ENCODE data around the gene DMTF1. TPM values are rescaled to one million over a fixed set of nuclear protein-coding genes. Genes with fewer than 3 reads are reported as not detected.
"Not testable (repeated sequence)": the region's sequence is repeated elsewhere in the genome, so short reads cannot be mapped to it uniquely, and the experiment has no call there.

The DMTF1 gene
- polyA plus RNA-seq, 1 donor = 151 TPM

- DNase-seq = no peak
- Histone ChIP-seq H3K27me3 (ENCODE audit: control insufficient read depth, insufficient read depth, low read length) (no peaks in the 10 kb centered on the region), H3K36me3 (ENCODE audit: control insufficient read depth, insufficient read depth, low read length) (peaks cover 72% of the 10 kb centered on the region), H3K27ac (ENCODE audit: low read length) (no peak overlapping the region), H3K4me1 (ENCODE audit: control insufficient read depth, insufficient read depth, low read length) (no peaks in the 10 kb centered on the region), H3K4me3 (ENCODE audit: low read length) (no peak overlapping the region), H3K9me3 (ENCODE audit: control insufficient read depth, low read depth, low read length) (no peaks in the 10 kb centered on the region)
- WGBS (ENCODE audit: insufficient coverage, low lambda C conversion rate) = no CpG with 5 or more reads among the region's 2 CpGs
Measured at GRCh38 chr7:87188930-87189329, 36.7 kb downstream of the DMTF1 start.

DNA sequence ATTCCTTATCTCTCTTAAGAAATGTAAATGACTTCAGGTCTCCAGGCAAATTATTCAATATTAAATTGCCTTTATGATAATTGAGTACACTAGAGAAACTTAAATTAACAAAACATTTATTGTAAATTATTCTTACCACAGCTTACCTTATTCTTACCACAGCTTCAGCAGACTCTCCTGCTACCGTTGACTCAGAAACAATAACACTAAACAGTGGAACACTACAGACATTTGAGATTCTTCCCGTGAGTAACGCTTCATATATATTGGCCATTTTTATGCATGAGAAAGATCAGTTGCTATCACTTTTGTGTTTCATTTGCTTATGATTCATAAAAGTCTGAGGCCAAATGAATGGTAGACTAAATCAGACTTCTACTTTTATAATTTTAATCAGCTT is 38.5 kb downstream of the DMTF1 start:
- Histone ChIP-seq H3K27me3 (ENCODE audit: control insufficient read depth, insufficient read depth, low read length) (no peaks in the 10 kb centered on the region), H3K4me1 (ENCODE audit: control insufficient read depth, insufficient read depth, low read length) (no peaks in the 10 kb centered on the region), H3K36me3 (ENCODE audit: control insufficient read depth, insufficient read depth, low read length) (peaks cover 70% of the 10 kb centered on the region), H3K27ac (ENCODE audit: low read length) (no peak overlapping the region), H3K4me3 (ENCODE audit: low read length) (no peak overlapping the region), H3K9me3 (ENCODE audit: control insufficient read depth, low read depth, low read length) (no peaks in the 10 kb centered on the region)
- DNase-seq = no peak
- no CpG with 5 or more reads among the region's 3 CpGs for WGBS (ENCODE audit: insufficient coverage, low lambda C conversion rate)

DNA sequence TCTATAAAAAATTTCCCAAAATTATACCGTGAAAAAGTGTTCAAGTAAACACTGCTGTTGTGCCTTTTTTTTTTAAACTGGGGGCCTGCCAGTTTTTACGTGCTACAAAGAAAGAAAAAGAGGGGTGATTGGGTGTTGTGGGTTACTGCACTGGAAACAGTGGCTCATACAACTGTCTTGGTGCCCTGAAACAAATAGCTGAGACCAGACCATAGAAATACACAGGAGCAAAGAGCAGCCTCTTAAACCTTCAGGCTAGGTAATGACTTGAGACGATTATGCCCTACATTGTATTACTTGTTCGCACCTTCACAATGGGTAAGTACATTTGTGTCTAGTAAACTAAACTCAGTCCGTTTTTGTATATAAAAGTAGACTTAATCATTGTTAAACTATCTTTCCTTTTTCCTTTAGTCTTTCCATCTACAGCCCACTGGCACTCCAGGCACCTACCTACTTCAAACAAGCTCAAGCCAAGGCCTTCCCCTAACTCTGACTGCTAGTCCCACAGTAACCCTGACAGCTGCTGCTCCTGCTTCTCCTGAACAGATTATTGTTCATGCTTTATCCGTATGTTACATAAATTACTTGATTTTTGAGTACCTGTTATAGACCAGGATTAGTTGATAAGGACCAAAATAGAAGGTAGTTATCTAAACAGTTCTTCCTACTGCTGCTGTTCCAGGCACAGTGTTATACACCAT is 40.7 kb downstream of the DMTF1 start:
- Histone ChIP-seq H3K27ac (ENCODE audit: low read length) (no peak overlapping the region), H3K36me3 (ENCODE audit: control insufficient read depth, insufficient read depth, low read length) (peaks cover 69% of the 10 kb centered on the region), H3K4me1 (ENCODE audit: control insufficient read depth, insufficient read depth, low read length) (no peaks in the 10 kb centered on the region), H3K9me3 (ENCODE audit: control insufficient read depth, low read depth, low read length) (no peaks in the 10 kb centered on the region), H3K4me3 (ENCODE audit: low read length) (no peak overlapping the region), H3K27me3 (ENCODE audit: control insufficient read depth, insufficient read depth, low read length) (no peaks in the 10 kb centered on the region)
- no peak for DNase-seq
- 100% methylated on average over 2 of the region's 6 CpGs for WGBS (ENCODE audit: insufficient coverage, low lambda C conversion rate)

DNA sequence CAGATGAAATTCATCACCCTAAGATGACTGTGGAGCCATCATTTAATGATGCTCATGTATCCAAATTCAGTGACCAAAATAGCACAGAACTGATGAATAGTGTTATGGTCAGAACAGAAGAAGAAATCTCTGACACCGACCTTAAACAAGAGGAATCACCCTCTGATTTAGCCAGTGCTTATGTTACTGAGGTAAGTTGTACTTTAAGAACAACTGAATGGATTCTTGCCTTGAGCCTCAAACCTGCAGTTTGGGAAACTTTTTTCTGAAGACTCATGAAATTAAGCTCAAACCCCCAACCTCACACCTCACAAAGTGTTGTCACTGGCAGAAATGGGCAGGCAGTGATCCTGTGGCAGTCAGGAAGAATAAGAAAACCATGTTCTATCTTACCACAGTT is 41.7 kb downstream of the DMTF1 start:
- Histone ChIP-seq H3K36me3 (ENCODE audit: control insufficient read depth, insufficient read depth, low read length) (peaks cover 62% of the 10 kb centered on the region), H3K27me3 (ENCODE audit: control insufficient read depth, insufficient read depth, low read length) (no peaks in the 10 kb centered on the region), H3K27ac (ENCODE audit: low read length) (no peak overlapping the region), H3K9me3 (ENCODE audit: control insufficient read depth, low read depth, low read length) (no peaks in the 10 kb centered on the region), H3K4me1 (ENCODE audit: control insufficient read depth, insufficient read depth, low read length) (no peaks in the 10 kb centered on the region), H3K4me3 (ENCODE audit: low read length) (no peak overlapping the region)
- no CpG with 5 or more reads among the region's 1 CpG for WGBS (ENCODE audit: insufficient coverage, low lambda C conversion rate)
- DNase-seq = no peak

GRCh38 chr7:87199241-87199640 is 47.0 kb downstream of the DMTF1 start:
- H3K9me3 ChIP-seq (ENCODE audit: control insufficient read depth, low read depth, low read length) = no peaks in the 10 kb centered on the region
- no peak overlapping the region for H3K27ac ChIP-seq (ENCODE audit: low read length)
- H3K27me3 ChIP-seq (ENCODE audit: control insufficient read depth, insufficient read depth, low read length) = no peaks in the 10 kb centered on the region
- no peak overlapping the region for H3K4me3 ChIP-seq (ENCODE audit: low read length)
- no CpG with 5 or more reads among the region's 1 CpG for WGBS (ENCODE audit: insufficient coverage, low lambda C conversion rate)
- no peaks in the 10 kb centered on the region for H3K4me1 ChIP-seq (ENCODE audit: control insufficient read depth, insufficient read depth, low read length)
- peaks cover 35% of the 10 kb centered on the region for H3K36me3 ChIP-seq (ENCODE audit: control insufficient read depth, insufficient read depth, low read length)
- no peak for DNase-seq

DNA sequence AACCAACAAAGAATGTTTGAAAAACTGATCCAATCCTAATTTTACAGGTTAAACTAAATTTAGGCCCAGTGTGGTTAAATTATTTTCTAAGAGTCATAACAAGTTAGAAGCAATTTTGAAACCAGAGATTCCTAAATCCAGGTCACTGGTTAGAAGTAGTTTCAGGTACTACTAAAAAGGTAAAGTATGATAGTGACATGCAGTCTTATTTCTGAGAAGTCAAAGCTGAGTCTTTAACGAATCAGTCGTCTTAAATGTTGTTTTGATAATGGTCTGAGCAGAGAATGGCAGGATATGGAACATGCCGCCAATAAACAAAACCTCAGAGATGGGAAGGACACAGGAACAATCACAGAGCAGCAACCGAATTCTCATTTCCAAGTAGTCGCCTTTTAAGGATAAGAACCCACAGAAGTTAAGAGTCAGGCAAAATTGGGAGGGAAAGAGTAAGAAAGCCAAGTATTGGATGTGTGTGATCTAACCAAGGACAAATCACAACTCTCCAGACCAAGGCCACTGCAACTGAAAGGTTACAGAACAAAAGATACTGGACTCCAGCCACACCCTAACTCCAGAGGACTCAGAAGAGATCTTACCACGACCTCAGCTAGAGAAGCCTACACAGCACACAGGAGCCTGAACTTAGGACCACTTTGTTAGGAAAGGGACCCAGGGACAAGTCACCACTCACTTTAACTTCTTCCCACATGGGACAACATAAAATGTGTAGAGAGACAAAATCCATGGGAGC is 47.6 kb downstream of the DMTF1 start:
- Histone ChIP-seq H3K27ac (ENCODE audit: low read length) (no peak overlapping the region), H3K4me1 (ENCODE audit: control insufficient read depth, insufficient read depth, low read length) (no peaks in the 10 kb centered on the region), H3K4me3 (ENCODE audit: low read length) (no peak overlapping the region), H3K36me3 (ENCODE audit: control insufficient read depth, insufficient read depth, low read length) (peaks cover 36% of the 10 kb centered on the region), H3K9me3 (ENCODE audit: control insufficient read depth, low read depth, low read length) (peaks cover 2% of the 10 kb centered on the region), H3K27me3 (ENCODE audit: control insufficient read depth, insufficient read depth, low read length) (no peaks in the 10 kb centered on the region)
- WGBS (ENCODE audit: insufficient coverage, low lambda C conversion rate) = 80% methylated on average over 2 of the region's 6 CpGs
- no peak for DNase-seq

DNA sequence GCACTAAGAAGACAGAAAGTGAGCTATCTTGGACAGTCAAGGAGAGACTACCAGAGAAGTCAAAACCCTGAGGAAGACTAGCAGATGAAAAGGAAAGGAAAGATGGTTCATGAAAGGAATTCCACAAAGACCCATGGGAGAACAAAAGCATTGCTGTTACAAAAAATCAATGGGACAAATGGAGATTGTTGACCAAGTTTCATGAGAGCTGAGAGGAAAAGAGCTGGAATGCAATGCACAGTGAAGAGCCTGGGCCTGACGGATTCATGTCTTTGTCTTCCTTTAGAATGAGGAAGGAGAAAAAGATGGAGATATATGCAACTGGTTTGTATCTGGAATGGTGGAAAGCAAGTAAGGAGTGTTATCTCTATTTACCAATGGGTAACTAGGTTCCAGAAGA is 50.0 kb downstream of the DMTF1 start:
- Histone ChIP-seq H3K36me3 (ENCODE audit: control insufficient read depth, insufficient read depth, low read length) (peaks cover 27% of the 10 kb centered on the region), H3K4me1 (ENCODE audit: control insufficient read depth, insufficient read depth, low read length) (no peaks in the 10 kb centered on the region), H3K27me3 (ENCODE audit: control insufficient read depth, insufficient read depth, low read length) (no peaks in the 10 kb centered on the region), H3K4me3 (ENCODE audit: low read length) (no peak overlapping the region), H3K27ac (ENCODE audit: low read length) (no peak overlapping the region), H3K9me3 (ENCODE audit: control insufficient read depth, low read depth, low read length) (peaks cover 11% of the 10 kb centered on the region)
- WGBS (ENCODE audit: insufficient coverage, low lambda C conversion rate) = no CpG with 5 or more reads among the region's 1 CpG
- no peak for DNase-seq

DNA sequence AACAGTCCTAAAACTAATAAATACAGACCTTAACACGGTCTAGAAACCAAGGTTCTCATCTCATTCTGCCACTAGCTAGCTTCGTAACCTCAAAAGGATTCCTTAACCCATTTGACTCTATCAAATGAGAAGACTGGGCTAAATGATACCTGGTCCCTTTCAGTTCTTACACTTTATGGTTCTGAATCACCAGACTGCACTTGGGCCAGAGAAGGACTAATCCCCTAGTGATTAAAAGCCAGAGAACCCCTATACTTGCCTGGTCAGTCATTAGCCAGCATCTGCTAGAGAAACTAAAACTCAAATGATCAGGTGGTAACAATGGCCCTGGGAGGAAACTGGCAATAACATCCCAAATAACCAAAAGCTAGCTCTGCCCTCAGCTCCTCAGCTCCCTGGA is 50.5 kb downstream of the DMTF1 start:
- Histone ChIP-seq H3K27me3 (ENCODE audit: control insufficient read depth, insufficient read depth, low read length) (no peaks in the 10 kb centered on the region), H3K4me3 (ENCODE audit: low read length) (no peak overlapping the region), H3K27ac (ENCODE audit: low read length) (no peak overlapping the region), H3K4me1 (ENCODE audit: control insufficient read depth, insufficient read depth, low read length) (no peaks in the 10 kb centered on the region), H3K36me3 (ENCODE audit: control insufficient read depth, insufficient read depth, low read length) (peaks cover 26% of the 10 kb centered on the region), H3K9me3 (ENCODE audit: control insufficient read depth, low read depth, low read length) (peaks cover 11% of the 10 kb centered on the region)
- DNase-seq = no peak
- WGBS (ENCODE audit: insufficient coverage, low lambda C conversion rate) = no CpG with 5 or more reads among the region's 2 CpGs

DNA sequence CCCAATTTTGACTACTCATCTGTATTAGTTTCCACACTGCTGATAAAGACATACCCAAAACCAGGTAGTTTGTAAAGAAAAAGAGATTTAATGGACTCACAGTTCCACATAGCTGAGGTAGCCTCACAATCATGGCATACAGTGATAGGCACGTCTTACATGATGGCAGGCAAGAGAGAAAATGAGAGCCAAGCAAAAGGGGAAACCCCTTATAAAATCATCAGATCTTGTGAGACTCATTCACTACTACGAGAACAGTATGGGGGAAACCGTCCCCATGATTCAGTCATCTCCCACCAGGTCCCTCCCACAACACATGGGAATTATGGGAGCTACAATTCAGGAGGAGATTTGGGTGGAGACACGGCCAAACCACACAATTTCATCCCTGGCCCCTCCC is 51.7 kb downstream of the DMTF1 start:
- Histone ChIP-seq H3K36me3 (ENCODE audit: control insufficient read depth, insufficient read depth, low read length) (peaks cover 27% of the 10 kb centered on the region), H3K9me3 (ENCODE audit: control insufficient read depth, low read depth, low read length) (peaks cover 11% of the 10 kb centered on the region)
- H3K27me3 ChIP-seq (ENCODE audit: control insufficient read depth, insufficient read depth, low read length); DNase-seq; H3K4me3 ChIP-seq (ENCODE audit: low read length); H3K4me1 ChIP-seq (ENCODE audit: control insufficient read depth, insufficient read depth, low read length); H3K27ac ChIP-seq (ENCODE audit: low read length): not testable (repeated sequence)
- WGBS (ENCODE audit: insufficient coverage, low lambda C conversion rate) = no CpG with 5 or more reads among the region's 4 CpGs

- WGBS (ENCODE audit: insufficient coverage, low lambda C conversion rate) = no CpG with 5 or more reads among the region's 3 CpGs
- Histone ChIP-seq H3K36me3 (ENCODE audit: control insufficient read depth, insufficient read depth, low read length) (peaks cover 26% of the 10 kb centered on the region), H3K27me3 (ENCODE audit: control insufficient read depth, insufficient read depth, low read length) (no peaks in the 10 kb centered on the region), H3K9me3 (ENCODE audit: control insufficient read depth, low read depth, low read length) (peaks cover 11% of the 10 kb centered on the region), H3K4me3 (ENCODE audit: low read length) (no peak overlapping the region), H3K27ac (ENCODE audit: low read length) (no peak overlapping the region), H3K4me1 (ENCODE audit: control insufficient read depth, insufficient read depth, low read length) (no peaks in the 10 kb centered on the region)
- DNase-seq = no peak
Measured at GRCh38 chr7:87204933-87205332, 52.7 kb downstream of the DMTF1 start.

- H3K27me3 ChIP-seq (ENCODE audit: control insufficient read depth, insufficient read depth, low read length); H3K27ac ChIP-seq (ENCODE audit: low read length); H3K4me1 ChIP-seq (ENCODE audit: control insufficient read depth, insufficient read depth, low read length); DNase-seq; H3K4me3 ChIP-seq (ENCODE audit: low read length): not testable (repeated sequence)
- peaks cover 11% of the 10 kb centered on the region for H3K9me3 ChIP-seq (ENCODE audit: control insufficient read depth, low read depth, low read length)
- peaks cover 21% of the 10 kb centered on the region for H3K36me3 ChIP-seq (ENCODE audit: control insufficient read depth, insufficient read depth, low read length)
- WGBS (ENCODE audit: insufficient coverage, low lambda C conversion rate) = 100% methylated on average over 1 of the region's 3 CpGs
Measured at GRCh38 chr7:87205701-87206100, 53.4 kb downstream of the DMTF1 start.
